GM12892 (cell line): ENCODE measurements around the gene USP4.

Experiments used
- POLR2A ChIP-seq: IDR thresholded peaks from 2 replicates; pipeline ENCODE4 v1.6.1; 2011; ENCODE audit warnings: low read depth, low read length, control low read depth
- POLR2AphosphoS5 ChIP-seq: IDR thresholded peaks from 2 replicates; pipeline ENCODE4 v1.6.1; 2011; ENCODE audit warnings: low read depth, low read length, control low read depth
- TAF1 ChIP-seq: IDR thresholded peaks from 2 replicates; pipeline ENCODE4 v1.6.1; 2011; ENCODE audit warnings: low read depth, mild to moderate bottlenecking, control low read depth, low read length, borderline replicate concordance

- TF ChIP-seq POLR2AphosphoS5, result no peak
- TF ChIP-seq POLR2A, result no peak
- no peak for TF ChIP-seq TAF1
Observed at GRCh38 chr3:49248840-49249227, 91.0 kb downstream of the USP4 start.
